ENCODE measurements around the gene MAPK1IP1L. TPM values are rescaled to one million over a fixed set of nuclear protein-coding genes. Genes with fewer than 3 reads are reported as not detected.

Gene MAPK1IP1L
- total and polyA plus RNA-seq, 7 experiments from 2014 or later = 63.1 to 143 (median 79.7) TPM

- Mint-ChIP-seq H3K9me3 (peaks cover 0 to 15% (median 4%) of the 10 kb centered on the region in 11 donors), H3K36me3 (peaks cover 0 to 22% (median 3%) of the 10 kb centered on the region in 5 donors), H3K4me1 (peaks cover 17 to 54% (median 24%) of the 10 kb centered on the region in 7 donors), H3K27ac (peak overlapping the region in 5 of 9 donors; percentile 12 to 97 (median 89)), H3K4me3 (peak overlapping the region in 2 of 10 donors; percentile 16 to 66), H3K27me3 (no peaks in the 10 kb centered on the region)
- Histone ChIP-seq H3K36me3 (ENCODE audit: control insufficient read depth in 2 of 3, insufficient read depth in 3 of 3, low read length in 3 of 3) (no peaks in the 10 kb centered on the region), H3K27ac (ENCODE audit: low read depth, low read length) (no peak overlapping the region), H3K4me3 (ENCODE audit: low read length) (no peak overlapping the region), H3K27me3 (ENCODE audit: control insufficient read depth in 2 of 2, insufficient read depth in 2 of 2, low read length in 2 of 2) (no peaks in the 10 kb centered on the region), H3K4me1 (ENCODE audit: control insufficient read depth in 2 of 2, insufficient read depth in 2 of 2, low read length in 2 of 2) (peaks cover 10 to 32% of the 10 kb centered on the region in 2 donors), H3K9me3 (ENCODE audit: control insufficient read depth in 2 of 3, low read length in 3 of 3) (peaks cover 0 to 5% (median 5%) of the 10 kb centered on the region in 3 experiments)
- intact Hi-C loops (cut with micrococcal nuclease) = loop anchor here in 1 of 2 donors (1.0 to 5.0 kb wide), 2 partner anchors 25 to 38 kb away; partner anchors contain the start of gene LGALS3
- ATAC-seq = no peak
- CTCF ChIA-PET = interaction anchor here (1.8 kb wide), 1 partner anchor 14 kb away, joined by 7 read pairs; no protein-coding TSS in a partner anchor
- DNase-seq = no peak
- POLR2A ChIA-PET = interaction anchor here (2.1 kb wide), 1 partner anchor 53 kb away, joined by 7 read pairs; the partner anchor contains the start of gene MAPK1IP1L
Measured at GRCh38 chr14:55103971-55104954, 52.8 kb downstream of the MAPK1IP1L start.

GRCh38 chr14:55105991-55106390, 54.5 kb downstream of the MAPK1IP1L start:
- Mint-ChIP-seq H3K36me3 (peaks cover 0 to 20% (median 3%) of the 10 kb centered on the region in 5 donors), H3K4me1 (peaks cover 15 to 42% (median 24%) of the 10 kb centered on the region in 7 donors), H3K27me3 (no peaks in the 10 kb centered on the region), H3K9me3 (peaks cover 0 to 15% (median 4%) of the 10 kb centered on the region in 11 donors), H3K27ac (no peak overlapping the region), H3K4me3 (no peak overlapping the region)
- DNase-seq (no peak), ATAC-seq (no peak)
- Histone ChIP-seq H3K36me3 (ENCODE audit: control insufficient read depth in 2 of 3, insufficient read depth in 3 of 3, low read length in 3 of 3) (no peaks in the 10 kb centered on the region), H3K4me1 (ENCODE audit: control insufficient read depth in 2 of 2, insufficient read depth in 2 of 2, low read length in 2 of 2) (peaks cover 10 to 32% of the 10 kb centered on the region in 2 donors), H3K9me3 (ENCODE audit: control insufficient read depth in 2 of 3, low read length in 3 of 3) (peaks cover 0 to 5% (median 5%) of the 10 kb centered on the region in 3 experiments), H3K4me3 (ENCODE audit: low read length) (no peak overlapping the region), H3K27me3 (ENCODE audit: control insufficient read depth in 2 of 2, insufficient read depth in 2 of 2, low read length in 2 of 2) (no peaks in the 10 kb centered on the region), H3K27ac (ENCODE audit: low read depth, low read length) (no peak overlapping the region)
- POLR2A ChIA-PET = no interaction called here
- CTCF ChIA-PET = no interaction called here
- intact Hi-C loops (cut with micrococcal nuclease) = no loop called here

- Histone ChIP-seq H3K27ac (ENCODE audit: low read depth, low read length) (no peak overlapping the region), H3K27me3 (ENCODE audit: control insufficient read depth in 2 of 2, insufficient read depth in 2 of 2, low read length in 2 of 2) (no peaks in the 10 kb centered on the region), H3K36me3 (ENCODE audit: control insufficient read depth in 2 of 3, insufficient read depth in 3 of 3, low read length in 3 of 3) (no peaks in the 10 kb centered on the region), H3K9me3 (ENCODE audit: control insufficient read depth in 2 of 3, low read length in 3 of 3) (peaks cover 0 to 5% (median 5%) of the 10 kb centered on the region in 3 experiments), H3K4me3 (ENCODE audit: low read length) (no peak overlapping the region), H3K4me1 (ENCODE audit: control insufficient read depth in 2 of 2, insufficient read depth in 2 of 2, low read length in 2 of 2) (peaks cover 4 to 18% of the 10 kb centered on the region in 2 donors)
- H3K36me3 Mint-ChIP-seq = peaks cover 0 to 19% (median 3%) of the 10 kb centered on the region in 5 donors
- peaks cover 0 to 15% (median 4%) of the 10 kb centered on the region in 11 donors for H3K9me3 Mint-ChIP-seq
- H3K4me1 Mint-ChIP-seq = peaks cover 5 to 29% (median 14%) of the 10 kb centered on the region in 7 donors
- intact Hi-C loops (cut with micrococcal nuclease) = no loop called here
- CTCF ChIA-PET = no interaction called here
- peak overlapping the region in 1 of 10 donors; percentile 9 for H3K4me3 Mint-ChIP-seq
- peak overlapping the region in 1 of 9 donors; percentile 77 for H3K27ac Mint-ChIP-seq
- ATAC-seq (peak; percentile 79), DNase-seq (peak in 1 of 9 donors; percentile 34)
- peaks cover 0 to 4% (median 0%) of the 10 kb centered on the region in 5 donors for H3K27me3 Mint-ChIP-seq
- POLR2A ChIA-PET = no interaction called here
Measured at GRCh38 chr14:55107766-55108554, 56.5 kb downstream of the MAPK1IP1L start.

- POLR2A ChIA-PET = no interaction called here
- H3K27me3 ChIP-seq (ENCODE audit: control insufficient read depth in 2 of 2, insufficient read depth in 2 of 2, low read length in 2 of 2) = no peaks in the 10 kb centered on the region
- DNase-seq = no peak
- Mint-ChIP-seq H3K9me3 (peaks cover 0 to 4% (median 0%) of the 10 kb centered on the region in 11 donors), H3K27ac (no peak overlapping the region), H3K4me3 (no peak overlapping the region), H3K27me3 (peaks cover 0 to 4% (median 0%) of the 10 kb centered on the region in 5 donors), H3K4me1 (peaks cover 0 to 14% (median 4%) of the 10 kb centered on the region in 7 donors), H3K36me3 (peaks cover 0 to 5% (median 0%) of the 10 kb centered on the region in 5 donors)
- no peak for ATAC-seq
- H3K9me3 ChIP-seq (ENCODE audit: control insufficient read depth in 2 of 3, low read length in 3 of 3) = no peaks in the 10 kb centered on the region
- no peak overlapping the region for H3K27ac ChIP-seq (ENCODE audit: low read depth, low read length)
- no peaks in the 10 kb centered on the region for H3K4me1 ChIP-seq (ENCODE audit: control insufficient read depth in 2 of 2, insufficient read depth in 2 of 2, low read length in 2 of 2)
- no peaks in the 10 kb centered on the region for H3K36me3 ChIP-seq (ENCODE audit: control insufficient read depth in 2 of 3, insufficient read depth in 3 of 3, low read length in 3 of 3)
- intact Hi-C loops (cut with micrococcal nuclease) = no loop called here
- CTCF ChIA-PET = no interaction called here
- H3K4me3 ChIP-seq (ENCODE audit: low read length) = no peak overlapping the region
Measured at GRCh38 chr14:55109836-55110235, 58.4 kb downstream of the MAPK1IP1L start.

DNA sequence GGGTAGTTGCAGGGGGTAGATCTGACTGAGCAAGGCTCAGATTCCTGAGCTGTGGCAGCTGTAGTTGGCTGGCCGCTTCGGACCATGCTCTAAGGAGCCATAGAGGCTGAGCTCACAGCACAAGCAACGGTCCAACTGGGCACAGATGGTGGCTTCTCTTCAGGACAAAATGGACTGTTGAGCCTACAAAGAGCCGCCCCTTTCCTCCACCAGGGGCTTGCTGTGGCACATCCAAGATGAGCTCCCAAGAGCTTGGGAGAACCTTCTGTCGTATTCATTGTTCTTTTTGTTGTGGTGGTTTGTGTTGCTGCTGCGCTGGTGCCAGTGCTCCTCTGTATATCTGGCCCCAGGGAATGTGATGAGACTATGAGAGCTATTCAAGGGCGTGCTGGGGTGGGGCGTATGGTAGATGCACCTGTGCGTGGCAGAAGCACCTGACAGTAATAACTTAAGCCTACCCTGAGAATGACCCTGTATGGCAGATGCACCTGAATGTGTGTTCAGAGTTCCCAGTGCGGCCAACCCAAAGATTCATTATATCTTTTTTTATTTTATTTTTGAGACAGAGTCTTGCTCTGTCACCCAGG, 59.8 kb downstream of the MAPK1IP1L start:
- CTCF ChIA-PET = no interaction called here
- ATAC-seq = no peak
- Histone ChIP-seq H3K4me3 (ENCODE audit: low read length) (no peak overlapping the region), H3K9me3 (ENCODE audit: control insufficient read depth in 2 of 3, low read length in 3 of 3) (no peaks in the 10 kb centered on the region), H3K36me3 (ENCODE audit: control insufficient read depth in 2 of 3, insufficient read depth in 3 of 3, low read length in 3 of 3) (no peaks in the 10 kb centered on the region), H3K27me3 (ENCODE audit: control insufficient read depth in 2 of 2, insufficient read depth in 2 of 2, low read length in 2 of 2) (no peaks in the 10 kb centered on the region), H3K4me1 (ENCODE audit: control insufficient read depth in 2 of 2, insufficient read depth in 2 of 2, low read length in 2 of 2) (no peaks in the 10 kb centered on the region), H3K27ac (ENCODE audit: low read depth, low read length) (no peak overlapping the region)
- intact Hi-C loops (cut with micrococcal nuclease) = no loop called here
- no peak for DNase-seq
- POLR2A ChIA-PET = no interaction called here
- no peak overlapping the region for H3K27ac Mint-ChIP-seq
- no peaks in the 10 kb centered on the region for H3K9me3 Mint-ChIP-seq
- peaks cover 0 to 2% (median 0%) of the 10 kb centered on the region in 5 donors for H3K36me3 Mint-ChIP-seq
- peaks cover 0 to 4% (median 0%) of the 10 kb centered on the region in 5 donors for H3K27me3 Mint-ChIP-seq
- H3K4me3 Mint-ChIP-seq = no peak overlapping the region
- peaks cover 0 to 14% (median 4%) of the 10 kb centered on the region in 7 donors for H3K4me1 Mint-ChIP-seq

DNA sequence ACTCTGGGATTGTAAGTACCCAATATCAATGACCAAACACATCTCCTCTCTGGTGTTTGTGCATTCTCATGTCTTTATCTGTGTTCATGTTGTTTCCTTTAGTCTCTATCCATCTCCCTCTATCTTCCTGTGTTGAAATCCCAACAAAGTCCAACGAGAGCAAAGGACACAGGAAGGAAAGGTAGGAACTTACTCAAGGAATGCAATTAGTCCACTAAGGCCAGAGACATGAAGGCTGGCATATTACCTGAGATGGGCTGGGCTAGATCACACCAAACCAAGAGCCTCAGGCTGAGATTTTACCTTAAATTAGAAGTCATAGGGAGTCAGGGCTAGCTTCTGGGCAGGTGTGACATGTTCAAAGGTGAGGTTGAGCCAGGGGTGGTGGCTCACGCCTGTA, 63.3 kb downstream of the MAPK1IP1L start:
- Histone ChIP-seq H3K36me3 (ENCODE audit: control insufficient read depth in 2 of 3, insufficient read depth in 3 of 3, low read length in 3 of 3) (no peaks in the 10 kb centered on the region), H3K9me3 (ENCODE audit: control insufficient read depth in 2 of 3, low read length in 3 of 3) (no peaks in the 10 kb centered on the region), H3K4me1 (ENCODE audit: control insufficient read depth in 2 of 2, insufficient read depth in 2 of 2, low read length in 2 of 2) (no peaks in the 10 kb centered on the region), H3K27me3 (ENCODE audit: control insufficient read depth in 2 of 2, insufficient read depth in 2 of 2, low read length in 2 of 2) (no peaks in the 10 kb centered on the region), H3K4me3 (ENCODE audit: low read length) (no peak overlapping the region), H3K27ac (ENCODE audit: low read depth, low read length) (no peak overlapping the region)
- no peak for DNase-seq
- no peak for ATAC-seq
- H3K9me3 Mint-ChIP-seq = no peaks in the 10 kb centered on the region
- peaks cover 0 to 2% (median 0%) of the 10 kb centered on the region in 5 donors for H3K36me3 Mint-ChIP-seq
- H3K4me3 Mint-ChIP-seq = no peak overlapping the region
- no peak overlapping the region for H3K27ac Mint-ChIP-seq
- H3K4me1 Mint-ChIP-seq = peaks cover 0 to 4% (median 0%) of the 10 kb centered on the region in 7 donors
- H3K27me3 Mint-ChIP-seq = peaks cover 0 to 11% (median 0%) of the 10 kb centered on the region in 5 donors
- ChIA-PET POLR2A (no interaction called here), CTCF (no interaction called here)
- intact Hi-C loops (cut with micrococcal nuclease) = no loop called here
